ENCODE results near the gene GMCL1. TPM values are rescaled to one million over a fixed set of nuclear protein-coding genes. Genes with fewer than 3 reads are reported as not detected.

GMCL1 gene
- total RNA-seq, 4 donors from 2014 or later: 10.6 to 14.8 (median 13.0) TPM

Small RNA genes within 50 kb of the gene (small RNA-seq; reads per million reads assigned to genes)
- 0 reads per million in 4 donors for gene RPL23AP92

Other genes with a start within 250 kb of the GMCL1 start
- 10 to 100 TPM; 32.3 to 55.9 (median 49.6) TPM for gene AAK1, start 185.9 kb upstream of the GMCL1 start, total RNA-seq
- gene ANXA4, start 87.5 kb upstream of the GMCL1 start, total RNA-seq: 10 to 100 TPM; 49.0 to 66.8 (median 58.1) TPM
- gene SNRNP27, start 64.3 kb downstream of the GMCL1 start, total RNA-seq: 10 to 100 TPM; 59.4 to 87.8 (median 75.9) TPM
- 10 to 100 TPM; 10.5 to 15.6 (median 13.3) TPM for gene MXD1, start 85.4 kb downstream of the GMCL1 start, total RNA-seq
- gene ASPRV1, start 132.0 kb downstream of the GMCL1 start, total RNA-seq: 1 to 10 TPM; 1.0 to 1.4 (median 1.3) TPM

All from gastroesophageal sphincter (tissue), 4 donors.